Measurements from ENCODE around the gene RHBG.

The RHBG gene

GRCh38 chr1:156386949-156387869 lies 18.2 kb downstream of the RHBG start:
- DNase-seq (ENCODE audit: low read depth): no peak

GRCh38 chr1:156387870-156388173 lies 18.8 kb downstream of the RHBG start:
- no peak for DNase-seq (ENCODE audit: low read depth)

GRCh38 chr1:156388174-156389137 lies 19.4 kb downstream of the RHBG start:
- DNase-seq (ENCODE audit: low read depth): no peak

- no peak for DNase-seq (ENCODE audit: low read depth)
Observed at GRCh38 chr1:156389311-156389710, 20.3 kb downstream of the RHBG start.

- DNase-seq (ENCODE audit: low read depth): no peak
Observed at GRCh38 chr1:156390469-156391365, 21.7 kb downstream of the RHBG start.

- no peak for DNase-seq (ENCODE audit: low read depth)
Observed at GRCh38 chr1:156391366-156391677, 22.3 kb downstream of the RHBG start.

- DNase-seq (ENCODE audit: low read depth): no peak
Observed at GRCh38 chr1:156391701-156392100, 22.7 kb downstream of the RHBG start.

GRCh38 chr1:156392452-156392853 lies 23.4 kb downstream of the RHBG start:
- no peak for DNase-seq (ENCODE audit: low read depth)

- no peak for DNase-seq (ENCODE audit: low read depth)
Observed at GRCh38 chr1:156393095-156393494, 24.1 kb downstream of the RHBG start.

- DNase-seq (ENCODE audit: low read depth): no peak
Observed at GRCh38 chr1:156394082-156394481, 25.1 kb downstream of the RHBG start.

GRCh38 chr1:156394835-156395461 lies 25.9 kb downstream of the RHBG start:
- no peak for DNase-seq (ENCODE audit: low read depth)

GRCh38 chr1:156399355-156400125 lies 30.5 kb downstream of the RHBG start:
- no peak for DNase-seq (ENCODE audit: low read depth)

- no peak for DNase-seq (ENCODE audit: low read depth)
Observed at GRCh38 chr1:156400191-156400935, 31.4 kb downstream of the RHBG start.

- DNase-seq (ENCODE audit: low read depth): no peak
Observed at GRCh38 chr1:156401041-156401574, 32.1 kb downstream of the RHBG start.

GRCh38 chr1:156401681-156402081 lies 32.7 kb downstream of the RHBG start:
- DNase-seq (ENCODE audit: low read depth): no peak

GRCh38 chr1:156402331-156403020 lies 33.5 kb downstream of the RHBG start:
- no peak for DNase-seq (ENCODE audit: low read depth)

- no peak for DNase-seq (ENCODE audit: low read depth)
Observed at GRCh38 chr1:156405670-156406069, 36.7 kb downstream of the RHBG start.

- no peak for DNase-seq (ENCODE audit: low read depth)
Observed at GRCh38 chr1:156406251-156406650, 37.2 kb downstream of the RHBG start.

- no peak for DNase-seq (ENCODE audit: low read depth)
Observed at GRCh38 chr1:156407344-156407743, 38.3 kb downstream of the RHBG start.
